NT2/D1 (cell line): ENCODE results near the gene ARID1B.
"Not testable (repeated sequence)": the region's sequence is repeated elsewhere in the genome, so short reads cannot be mapped to it uniquely, and the experiment has no call there.

Experiments used
- DNase-seq: peaks from one replicate; pipeline ENCODE4 v3.0.0-alpha.2; 2011; ENCODE audit warnings: low read depth, low spot score
- H3K27me3 ChIP-seq: 2 replicates; pipeline ENCODE4 v1.6.0; 2011; ENCODE audit warnings: mild to moderate bottlenecking; ENCODE audit not compliant: insufficient read length, insufficient read depth
- H3K36me3 ChIP-seq: 2 replicates; pipeline ENCODE4 v1.6.1; 2011; ENCODE audit warnings: mild to moderate bottlenecking, low read length, mixed read lengths; ENCODE audit not compliant: insufficient read depth, insufficient read length
- H3K4me1 ChIP-seq: 2 replicates; pipeline ENCODE4 v1.5.1; 2011; ENCODE audit not compliant: insufficient read depth, insufficient read length
- H3K4me3 ChIP-seq: 2 replicates; pipeline ENCODE4 v1.5.1; 2011; ENCODE audit warnings: low read depth; ENCODE audit not compliant: insufficient read length
- H3K9ac ChIP-seq: 2 replicates; pipeline ENCODE4 v1.6.0; 2011; ENCODE audit warnings: low read depth; ENCODE audit not compliant: insufficient read length
- H3K9me3 ChIP-seq: 2 replicates; pipeline ENCODE4 v1.5.1; 2011; ENCODE audit warnings: mild to moderate bottlenecking, low read length; ENCODE audit not compliant: insufficient read depth
- SUZ12 ChIP-seq: IDR thresholded peaks from 2 replicates; pipeline ENCODE4 v1.6.1; 2011; ENCODE audit not compliant: insufficient read length, insufficient read depth; ENCODE audit errors: extremely low read depth
- YY1 ChIP-seq: IDR thresholded peaks from 2 replicates; pipeline ENCODE4 v1.6.1; 2011; ENCODE audit not compliant: insufficient read length, insufficient read depth
- ZNF274 ChIP-seq: IDR thresholded peaks from 2 replicates; pipeline ENCODE4 v1.6.1; 2011; ENCODE audit warnings: mild to moderate bottlenecking, low read depth, low read length

The ARID1B gene

DNA sequence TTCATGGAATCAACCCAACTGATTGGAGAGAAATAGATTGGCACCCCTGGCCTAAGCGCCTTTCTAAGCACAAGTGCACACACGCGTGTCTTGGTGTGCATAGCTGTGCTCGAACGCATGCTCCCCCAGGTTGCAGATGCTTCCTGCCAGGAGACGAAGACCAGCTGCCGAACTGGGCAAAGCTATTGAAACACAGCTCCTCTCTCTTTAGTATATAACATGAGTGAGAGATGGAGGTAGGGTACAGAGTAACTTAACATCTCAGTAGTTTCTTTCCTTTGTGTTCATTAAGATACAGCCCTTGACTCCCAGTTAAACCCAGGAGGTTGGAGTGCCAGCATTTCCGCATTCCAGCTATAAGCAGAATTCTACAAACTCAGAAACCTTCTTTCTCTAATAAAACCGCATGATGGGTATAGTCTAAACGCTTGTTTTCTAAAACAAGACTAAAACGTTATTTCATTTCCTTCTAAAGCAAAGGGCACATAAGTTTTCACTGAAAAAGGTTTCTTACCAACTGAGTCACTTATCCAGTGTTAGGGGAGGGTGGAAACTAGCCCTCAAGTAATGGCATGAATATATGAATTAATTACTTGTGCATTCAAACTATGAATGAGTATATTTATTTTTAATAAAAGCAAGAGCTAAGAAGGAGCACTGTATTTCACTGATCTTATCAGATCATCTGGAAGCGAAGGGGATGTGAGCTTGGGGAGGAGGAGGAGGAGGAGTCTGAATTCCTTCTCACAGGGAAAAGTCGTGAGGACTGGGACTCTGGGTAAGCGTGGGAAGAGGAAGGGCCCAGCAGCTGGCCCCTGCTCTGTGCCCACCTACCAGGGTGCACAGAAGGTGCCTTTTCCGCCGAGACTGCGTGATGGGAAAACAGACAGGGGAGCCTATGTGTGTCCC lies 367.0 kb downstream of the ARID1B start:
- TF ChIP-seq YY1 (no peak), SUZ12 (no peak), ZNF274 (no peak)
- DNase-seq = no peak
- no peaks in the 10 kb centered on the region for H3K9me3 ChIP-seq
- no peak overlapping the region for H3K4me3 ChIP-seq
- no peak overlapping the region for H3K9ac ChIP-seq
- H3K36me3 ChIP-seq = peaks cover 17% of the 10 kb centered on the region
- H3K27me3 ChIP-seq = no peaks in the 10 kb centered on the region
- peaks cover 4% of the 10 kb centered on the region for H3K4me1 ChIP-seq

DNA sequence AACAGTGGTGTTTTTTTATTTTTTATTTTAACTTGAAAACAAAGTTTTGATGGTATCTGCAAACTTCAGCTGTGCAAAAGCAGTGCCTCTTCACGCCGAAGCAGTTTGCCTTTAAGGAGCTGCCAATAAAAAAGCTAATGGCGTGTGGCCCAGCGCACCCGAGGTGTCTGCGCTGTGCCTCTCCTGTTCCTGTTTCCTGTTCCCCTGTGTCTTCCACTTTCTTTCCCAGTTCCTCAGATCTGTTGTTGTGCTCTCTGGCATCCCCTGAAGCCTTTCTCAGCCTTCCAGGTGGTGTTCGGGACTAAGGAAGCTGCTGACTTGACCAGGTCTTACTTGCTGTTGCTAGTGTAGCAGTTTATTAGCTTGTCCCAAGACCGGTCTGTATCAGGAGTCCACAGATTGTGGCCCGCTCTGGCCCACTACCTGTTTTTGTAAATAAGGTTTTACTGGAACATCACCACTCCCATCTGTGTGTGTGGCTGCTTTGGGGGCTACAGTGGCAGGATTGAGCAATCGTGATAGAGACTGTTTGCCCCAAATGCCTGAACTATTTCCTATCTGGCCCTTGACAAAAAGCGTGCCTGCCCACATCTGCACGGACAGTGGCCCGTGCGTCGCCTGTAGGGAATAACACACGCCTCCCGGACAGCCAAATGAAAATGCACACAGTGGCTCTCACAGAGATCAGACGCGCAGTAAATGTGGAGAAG lies 367.8 kb downstream of the ARID1B start:
- H3K27me3 ChIP-seq = no peaks in the 10 kb centered on the region
- H3K9ac ChIP-seq = no peak overlapping the region
- peaks cover 15% of the 10 kb centered on the region for H3K36me3 ChIP-seq
- TF ChIP-seq ZNF274 = no peak
- TF ChIP-seq SUZ12 = no peak
- peaks cover 4% of the 10 kb centered on the region for H3K4me1 ChIP-seq
- H3K9me3 ChIP-seq = no peaks in the 10 kb centered on the region
- H3K4me3 ChIP-seq = no peak overlapping the region
- DNase-seq = no peak

DNA sequence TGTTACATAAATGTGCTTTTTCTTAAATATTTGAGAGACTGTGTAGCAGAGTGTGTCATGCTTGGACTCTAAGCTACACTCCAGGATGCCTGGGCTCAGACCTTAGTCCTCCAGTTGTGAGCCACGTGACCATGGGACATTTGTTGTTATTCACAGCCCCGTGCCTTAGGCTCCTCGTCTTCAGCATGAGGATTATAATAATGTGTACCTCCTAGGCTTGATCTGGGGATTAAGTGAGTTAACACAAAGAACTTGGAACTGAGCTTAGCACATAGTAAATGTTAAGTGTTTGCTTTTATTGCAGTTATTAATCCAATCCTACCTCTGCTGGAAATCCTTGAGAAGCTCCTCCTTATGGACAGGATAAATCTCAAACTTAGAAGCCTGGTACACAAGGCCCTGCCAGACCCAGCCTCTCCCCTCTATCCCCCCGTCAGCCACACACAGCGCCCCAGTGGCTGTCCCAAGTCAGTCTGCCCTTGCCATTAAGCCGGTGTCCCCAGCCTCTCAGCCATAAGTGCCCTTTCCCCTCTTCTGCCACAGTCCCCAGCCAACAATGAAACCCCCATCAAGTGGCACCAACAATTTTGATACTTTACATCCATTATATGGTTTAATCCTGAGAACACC lies 368.6 kb downstream of the ARID1B start:
- no peak overlapping the region for H3K4me3 ChIP-seq
- no peaks in the 10 kb centered on the region for H3K9me3 ChIP-seq
- H3K36me3 ChIP-seq = peaks cover 15% of the 10 kb centered on the region
- TF ChIP-seq YY1 (no peak), SUZ12 (no peak), ZNF274 (no peak)
- no peak overlapping the region for H3K9ac ChIP-seq
- DNase-seq = no peak
- no peaks in the 10 kb centered on the region for H3K27me3 ChIP-seq
- H3K4me1 ChIP-seq = peaks cover 4% of the 10 kb centered on the region

DNA sequence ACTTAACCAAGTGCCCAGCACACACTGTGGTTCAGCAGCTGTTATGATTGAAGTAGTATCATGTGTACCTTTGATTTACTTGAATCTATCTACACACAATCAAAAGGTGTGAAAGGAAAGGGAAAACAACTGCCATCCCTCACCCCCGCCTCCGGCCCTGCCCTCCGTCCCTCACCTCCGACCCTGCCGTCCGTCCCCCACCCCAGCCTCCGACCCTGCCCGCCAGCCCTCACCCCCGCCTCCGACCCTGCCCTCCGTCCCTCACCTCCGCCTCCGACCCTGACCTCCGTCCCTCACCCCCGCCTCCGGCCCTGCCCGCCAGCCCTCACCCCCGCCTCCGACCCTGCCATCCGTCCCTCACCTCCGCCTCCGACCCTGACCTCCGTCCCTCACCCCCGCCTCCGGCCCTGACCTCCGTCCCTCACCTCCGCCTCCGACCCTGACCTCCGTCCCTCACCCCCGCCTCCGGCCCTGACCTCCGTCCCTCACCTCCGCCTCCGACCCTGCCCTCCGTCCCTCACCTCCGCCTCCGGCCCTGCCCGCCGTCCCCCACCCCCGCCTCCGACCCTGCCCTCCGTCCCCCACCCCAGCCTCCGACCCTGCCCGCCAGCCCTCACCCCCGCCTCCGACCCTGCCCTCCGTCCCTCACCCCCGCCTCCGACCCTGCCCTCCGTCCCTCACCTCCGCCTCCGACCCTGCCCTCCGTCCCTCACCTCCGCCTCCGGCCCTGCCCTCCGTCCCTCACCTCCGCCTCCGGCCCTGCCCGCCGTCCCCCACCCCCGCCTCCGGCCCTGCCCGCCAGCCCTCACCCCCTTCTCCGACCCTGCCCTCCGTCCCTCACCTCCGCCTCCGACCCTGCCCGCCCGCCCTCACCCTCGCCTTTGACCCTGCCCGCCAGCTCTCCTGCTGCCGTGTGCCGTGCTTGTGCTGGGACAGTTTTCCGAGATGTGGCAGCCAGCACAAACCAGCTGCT lies 370.2 kb downstream of the ARID1B start:
- H3K9me3 ChIP-seq, H3K4me1 ChIP-seq, H3K4me3 ChIP-seq, H3K9ac ChIP-seq, DNase-seq, H3K27me3 ChIP-seq: not testable (repeated sequence)
- peaks cover 13% of the 10 kb centered on the region for H3K36me3 ChIP-seq

DNA sequence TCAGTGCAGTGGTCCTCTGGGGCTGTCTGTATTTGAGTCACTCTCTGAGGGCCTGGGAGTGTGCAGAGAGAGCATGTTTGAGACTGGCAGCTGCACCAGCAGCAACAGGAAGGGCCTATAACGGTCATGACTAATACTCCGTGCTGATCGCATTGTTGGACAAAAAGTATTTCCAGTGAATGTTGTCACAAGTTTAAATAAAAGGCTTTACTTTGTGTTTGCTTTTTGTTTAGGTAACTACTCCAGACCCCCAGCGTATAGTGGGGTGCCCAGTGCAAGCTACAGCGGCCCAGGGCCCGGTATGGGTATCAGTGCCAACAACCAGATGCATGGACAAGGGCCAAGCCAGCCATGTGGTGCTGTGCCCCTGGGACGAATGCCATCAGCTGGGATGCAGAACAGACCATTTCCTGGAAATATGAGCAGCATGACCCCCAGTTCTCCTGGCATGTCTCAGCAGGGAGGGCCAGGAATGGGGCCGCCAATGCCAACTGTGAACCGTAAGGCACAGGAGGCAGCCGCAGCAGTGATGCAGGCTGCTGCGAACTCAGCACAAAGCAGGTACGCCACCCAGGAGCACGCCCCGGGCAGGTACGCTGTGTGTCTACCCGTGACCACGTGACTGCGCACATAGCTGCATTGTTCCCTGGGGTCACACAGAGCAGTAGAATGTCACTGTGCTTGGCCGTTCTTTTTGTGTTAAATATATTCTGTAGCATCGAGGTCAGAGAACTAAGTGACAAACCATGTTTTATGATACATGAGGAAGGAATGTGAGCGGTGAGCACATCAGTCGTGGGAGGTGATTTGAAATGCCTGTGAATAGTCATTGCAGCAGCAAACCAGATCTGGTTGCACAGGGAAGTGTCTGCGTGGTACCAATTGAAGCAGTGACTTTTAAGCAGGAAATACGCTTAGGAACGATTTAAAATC lies 371.5 kb downstream of the ARID1B start:
- peaks cover 4% of the 10 kb centered on the region for H3K4me1 ChIP-seq
- no peaks in the 10 kb centered on the region for H3K9me3 ChIP-seq
- H3K4me3 ChIP-seq = no peak overlapping the region
- no peaks in the 10 kb centered on the region for H3K27me3 ChIP-seq
- peaks cover 13% of the 10 kb centered on the region for H3K36me3 ChIP-seq
- TF ChIP-seq ZNF274 = no peak
- TF ChIP-seq SUZ12 = no peak
- TF ChIP-seq YY1 = no peak
- DNase-seq = no peak
- H3K9ac ChIP-seq = no peak overlapping the region

DNA sequence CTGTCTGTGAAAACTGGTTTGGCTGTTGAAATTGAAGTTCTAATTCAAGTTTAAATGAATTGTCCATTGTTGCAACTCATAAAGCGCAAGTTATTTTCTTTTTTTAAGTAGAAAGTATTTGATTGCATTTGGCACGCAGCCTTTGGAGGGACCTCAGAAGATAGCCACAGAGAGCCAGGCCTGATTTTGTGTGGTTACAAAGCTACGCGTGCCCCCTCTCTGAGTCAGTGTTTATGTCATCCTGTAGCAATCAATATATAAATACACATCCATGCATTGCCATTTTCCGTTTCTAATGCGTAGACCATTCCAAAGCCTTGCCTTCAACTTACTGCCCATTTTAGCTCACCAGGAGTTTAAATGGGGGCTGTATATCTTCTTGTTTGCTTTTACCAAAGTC lies 372.9 kb downstream of the ARID1B start:
- H3K36me3 ChIP-seq = peaks cover 13% of the 10 kb centered on the region
- no peak for TF ChIP-seq ZNF274
- no peak for TF ChIP-seq SUZ12
- peaks cover 2% of the 10 kb centered on the region for H3K4me1 ChIP-seq

More for the DNA sequence above, 372.9 kb downstream of the ARID1B start:
- H3K27me3 ChIP-seq = no peaks in the 10 kb centered on the region
- no peak overlapping the region for H3K4me3 ChIP-seq
- no peak overlapping the region for H3K9ac ChIP-seq
- H3K9me3 ChIP-seq = no peaks in the 10 kb centered on the region
- DNase-seq = no peak
